Thyroid gland (tissue), 4 donors: Measurements from ENCODE around the gene TECPR2.

Experiments used
- CTCF ChIP-seq, 6 experiments: fragments of 200-600 bp in 3 of 6; fragments of 450-650 bp in 3 of 6; sonication (generic) in 3 of 6; IDR thresholded peaks; one replicate each; pipeline ENCODE4 v1.5.1; 2016 to 2019; ENCODE audit warnings: antibody characterized with exemption in 6 of 6, mild to moderate bottlenecking in 2 of 6, inconsistent platforms in 1 of 6, moderate library complexity in 1 of 6
- POLR2A ChIP-seq, 2 donors: fragments of 450-650 bp; IDR thresholded peaks; one replicate each; pipeline ENCODE4 v1.6.1; 2017; ENCODE audit warnings: antibody characterized with exemption in 2 of 2, mild to moderate bottlenecking in 2 of 2, moderate library complexity in 1 of 2

DNA sequence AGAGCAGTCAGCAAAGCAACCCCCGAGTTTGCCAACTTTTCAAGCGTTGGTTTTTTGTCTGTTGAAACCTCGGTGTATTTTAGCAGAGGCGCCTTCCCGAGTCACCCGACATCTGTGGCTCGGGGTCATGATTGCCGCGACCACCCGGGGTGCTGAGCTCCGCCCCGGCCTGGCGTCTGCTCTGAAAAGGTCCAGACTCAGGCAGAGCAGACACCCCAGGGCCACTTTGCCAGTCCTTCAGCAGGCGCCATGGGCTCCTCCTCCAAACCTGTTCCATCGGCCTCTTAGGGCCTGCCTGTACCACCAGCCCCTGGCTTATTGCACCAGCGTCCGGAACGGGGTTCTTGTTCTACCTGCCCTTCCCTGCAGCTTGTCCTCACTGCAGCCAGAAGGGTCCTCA lies 127.7 kb downstream of the TECPR2 start:
- no peak for TF ChIP-seq POLR2A (IDR thresholded peaks at IDR 0.05)
- TF ChIP-seq CTCF (IDR thresholded peaks at IDR 0.05), result no peak
